GM12878 (cell line): ENCODE measurements around the gene ERMN. TPM values are rescaled to one million over a fixed set of nuclear protein-coding genes. Genes with fewer than 3 reads are reported as not detected.

Source experiments
- ATAC-seq: fragments of 200-7000 bp; cut with Tn5 transposase; 3 replicates; pipeline ENCODE4 v1.9.1; 2020; ENCODE audit warnings: mild to moderate bottlenecking, moderate library complexity
- BruUV-seq: library from RNA; stranded (reverse); fragments of 400-500 nt; replicated peaks from 2 replicates; lab custom pipeline; 2021; lab: Mats Ljungman, UMichigan
- CTCF ChIA-PET: fragments of 300-600 bp; sonication (Branson Sonifier 250); formaldehyde crosslinking; extraction: SDS; loops from one replicate; lab custom pipeline; 2021; ENCODE audit warnings: inconsistent platforms; lab: Yijun Ruan, JAX
- POLR2A ChIA-PET: fragments of 350-600 bp; formaldehyde crosslinking; extraction: SDS; loops from one replicate; lab custom pipeline; 2021; ENCODE audit warnings: inconsistent platforms; lab: Charles Lee
- RAD21 ChIA-PET: fragments of 300-600 bp; sonication (Branson Sonifier 250); formaldehyde crosslinking; loops from one replicate; lab custom pipeline; 2023; ENCODE audit warnings: antibody characterized with exemption; ENCODE audit not compliant: unreplicated experiment; lab: Charles Lee
- SMC1A ChIA-PET: fragments of 300-600 bp; sonication (Branson Sonifier 250); formaldehyde crosslinking; loops from one replicate; lab custom pipeline; 2023; ENCODE audit not compliant: unreplicated experiment, uncharacterized antibody; lab: Charles Lee
- DNase-seq: peaks from one replicate; pipeline ENCODE4 v3.0.0-alpha.2; 2011; ENCODE audit warnings: low read depth, low spot score
- FAIRE-seq: peaks from 3 replicates; lab custom pipeline; 2011; peaks lifted over from hg19 to GRCh38; lab: Jason Lieb, UNC
- H2AFZ ChIP-seq: 2 replicates; pipeline ENCODE4 v1.6.0; 2011; ENCODE audit warnings: low read depth, low read length, control low read depth; ENCODE audit not compliant: control insufficient read depth
- H3K27ac ChIP-seq: 2 replicates; pipeline ENCODE4 v1.5.1; 2011; ENCODE audit warnings: control low read depth; ENCODE audit not compliant: control insufficient read depth, insufficient read depth
- H3K27me3 ChIP-seq, 2 experiments: replicated peaks in 1 of 2; 2 replicates each; pipeline versions ENCODE4 v1.6.0 to v1.6.1; 2011; ENCODE audit warnings: low read length in 1 of 2; ENCODE audit not compliant: control insufficient read depth in 2 of 2, insufficient read depth in 2 of 2
- H3K36me3 ChIP-seq, 2 experiments: 2 replicates each; pipeline ENCODE4 v1.5.1; 2011; ENCODE audit warnings: low read length in 1 of 2; ENCODE audit not compliant: control insufficient read depth in 2 of 2, insufficient read depth in 2 of 2
- H3K4me1 ChIP-seq: 2 replicates; pipeline ENCODE4 v1.6.1; 2011; ENCODE audit warnings: mild to moderate bottlenecking, low read length, moderate library complexity, mixed read lengths; ENCODE audit not compliant: control insufficient read depth, insufficient read depth
- H3K4me2 ChIP-seq: 2 replicates; pipeline ENCODE4 v1.6.0; 2011; ENCODE audit warnings: control low read depth; ENCODE audit not compliant: control insufficient read depth, insufficient read depth
- H3K4me3 ChIP-seq: fragments of 200-600 bp; sonication (generic); 2 replicates; pipeline ENCODE4 v1.5.1; 2016
- H3K79me2 ChIP-seq: 2 replicates; pipeline ENCODE4 v1.6.0; 2011; ENCODE audit warnings: low read length; ENCODE audit not compliant: control insufficient read depth, insufficient read depth
- H3K9ac ChIP-seq: 2 replicates; pipeline ENCODE4 v1.8.0; 2011; ENCODE audit warnings: low read length, control low read depth, mixed read lengths; ENCODE audit not compliant: control insufficient read depth, insufficient read depth
- H3K9me3 ChIP-seq: replicated peaks from 3 replicates; pipeline ENCODE4 v1.5.1; 2011; ENCODE audit warnings: mild to moderate bottlenecking, low read length; ENCODE audit not compliant: control insufficient read depth, insufficient read depth
- H4K20me1 ChIP-seq: 2 replicates; pipeline ENCODE4 v1.6.0; 2011; ENCODE audit not compliant: control insufficient read depth, insufficient read depth
- CTCF ChIP-seq, 3 experiments: IDR thresholded peaks in 2 of 3; conservative IDR thresholded peaks in 1 of 3; 2 replicates each; pipeline ENCODE4 v1.5.1; 2011; ENCODE audit warnings: low read depth in 3 of 3, low read length in 3 of 3, mild to moderate bottlenecking in 3 of 3, control low read depth in 2 of 3, moderate library complexity in 2 of 3, inconsistent platforms in 1 of 3, mixed read lengths in 1 of 3; ENCODE audit not compliant: control insufficient read depth in 2 of 3, insufficient read depth in 1 of 3; ENCODE audit errors: extremely low read depth in 1 of 3
- GABPA ChIP-seq: IDR thresholded peaks from 2 replicates; pipeline ENCODE4 v1.6.1; 2014; ENCODE audit warnings: antibody characterized with exemption, low read depth, mild to moderate bottlenecking, inconsistent platforms
- JUNB ChIP-seq: IDR thresholded peaks from 2 replicates; pipeline ENCODE4 v1.6.1; 2016; ENCODE audit warnings: antibody characterized with exemption, mild to moderate bottlenecking
- NFIC ChIP-seq: IDR thresholded peaks from 2 replicates; pipeline ENCODE4 v1.6.1; 2012; ENCODE audit warnings: low read depth, mild to moderate bottlenecking, inconsistent platforms, low read length, moderate library complexity
- RAD21 ChIP-seq: IDR thresholded peaks from 2 replicates; pipeline ENCODE4 v1.6.1; 2011; ENCODE audit warnings: mild to moderate bottlenecking, low read depth, low read length, moderate library complexity; ENCODE audit not compliant: insufficient read depth
- RUNX3 ChIP-seq: IDR thresholded peaks from 2 replicates; pipeline ENCODE4 v1.6.1; 2012; ENCODE audit warnings: low read length, inconsistent platforms
- SIN3A ChIP-seq: IDR thresholded peaks from 2 replicates; pipeline ENCODE4 v1.6.1; 2012; ENCODE audit warnings: low read depth, low read length, improper control_type of control experiment
- SUPT20H ChIP-seq: IDR thresholded peaks from 2 replicates; pipeline ENCODE4 v1.6.1; 2011; ENCODE audit warnings: low read depth, mild to moderate bottlenecking, low read length, moderate library complexity, borderline replicate concordance; ENCODE audit not compliant: control insufficient read depth
- WGBS: methylation state at CpG from one replicate; pipeline ENCODE4 v1.1.6; 2016; ENCODE audit warnings: low lambda C conversion rate; ENCODE audit not compliant: insufficient replicate concordance, insufficient coverage; ENCODE audit errors: missing lambda C conversion rate; 5-methylcytosine and 5-hydroxymethylcytosine counted together
- in situ Hi-C: fragments of 300-500 bp; cut with MboI; formaldehyde crosslinking; loops from 9 replicates; pipeline ENCODE4 v1.14.3; 2018; ENCODE audit warnings: mixed read lengths
- intact Hi-C: fragments of 100-400 bp; cut with micrococcal nuclease; formaldehyde crosslinking; loops from one replicate; pipeline ENCODE4 v1.14.2; 2022; ENCODE audit not compliant: unreplicated experiment
- polyA plus RNA-seq, 11 experiments: library from polyadenylated mRNA; depleted of rRNA in 4 of 11; unstranded in 6 of 11; stranded (reverse) in 5 of 11; fragments of >200 nt; fragmentation: Nextera tagmentation in 4 of 11; fragmentation: Illumina TruSeq in 1 of 11; extraction: Ambion mirVana in 4 of 11; extraction: Trizol in 1 of 11; gene quantifications; 1 replicate in 1 of 11; 2 replicates in 10 of 11; pipeline versions ENCODE4 v1.2.1 to v1.2.3, GENCODE V29; 2011 to 2016; ENCODE audit warnings: inconsistent platforms in 2 of 11, missing spikeins in 2 of 11, low read depth in 1 of 11
- total RNA-seq, 4 experiments: library from RNA; depleted of rRNA in 3 of 4; stranded (reverse); fragments of >200 nt in 3 of 4; fragmentation: Illumina TruSeq in 1 of 4; extraction: Trizol in 1 of 4; gene quantifications; 2 replicates each; pipeline versions ENCODE4 v1.2.1 to v1.2.3, GENCODE V29; 2013 to 2021

ERMN gene
- total and polyA plus RNA-seq, 10 of the 15 experiments (the other 5 are each of a cell fraction or from before 2014, with no cell fraction given) = 0.26 to 5.3 (median 1.5) TPM

DNA sequence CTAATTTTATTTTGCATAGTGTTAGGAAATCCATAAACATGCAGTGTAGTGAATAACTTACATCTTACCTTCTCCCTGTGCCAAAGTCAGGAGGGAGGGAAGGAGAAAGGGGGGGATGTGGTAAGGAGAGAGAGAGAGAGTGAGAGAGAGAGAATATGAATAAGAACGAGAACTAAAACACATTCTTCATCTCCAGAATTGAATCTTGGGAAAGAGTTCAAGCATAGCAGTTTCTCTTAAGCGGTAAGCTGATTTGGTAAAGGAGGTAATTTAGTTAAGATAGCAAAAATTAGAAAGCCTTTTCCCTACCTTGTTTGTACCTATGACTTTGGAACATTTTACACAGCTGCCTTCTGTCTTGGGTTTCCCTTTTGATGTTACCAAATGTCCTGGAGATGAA, 15.7 kb downstream of the ERMN start:
- ChIA-PET SMC1A (interaction anchor here (0.9 to 2.2 kb wide), 9 partner anchors 7 to 181 kb away, joined by 3 to 10 read pairs (median 4); partner anchors contain the start of gene ERMN), RAD21 (interaction anchor here (1.5 to 1.7 kb wide), 2 partner anchors 18 to 182 kb away, joined by 3 to 5 read pairs; no protein-coding TSS in a partner anchor)
- Histone ChIP-seq H3K4me3 (no peak overlapping the region), H3K36me3 (no peaks in the 10 kb centered on the region)
- no peak for FAIRE-seq
- TF ChIP-seq NFIC (peak; percentile 37; the same call in 1 of the 2 replicates), SUPT20H (no peak), JUNB (0 out of 2 replicates have a peak, but pooled peaks have one; percentile 20), SIN3A (no peak), RUNX3 (peak; percentile 48; the same call in 1 of the 2 replicates)
- TF ChIP-seq, all 136 proteins: peak for 3
- H3K9ac ChIP-seq = no peak overlapping the region
- H3K4me2 ChIP-seq = no peak overlapping the region
- no peak overlapping the region for H2AFZ ChIP-seq
- intact Hi-C loops (loop anchor here (10.0 kb wide), 1 partner anchor 565 kb away; the partner anchor contains the start of gene ACVR1), in situ Hi-C loops (loop anchor here (10.0 kb wide), 1 partner anchor 445 kb away; no protein-coding TSS in a partner anchor)
- ChIA-PET CTCF (interaction anchor here (1.4 to 12.1 kb wide), 6 partner anchors 8 to 183 kb away, joined by 3 to 226 read pairs (median 13); partner anchors contain the start of gene ERMN), POLR2A (no interaction called here)
- no peaks in the 10 kb centered on the region for H4K20me1 ChIP-seq
- DNase-seq (no peak), ATAC-seq (no peak)
- no peaks in the 10 kb centered on the region for H3K27me3 ChIP-seq
- whole genome bisulfite sequencing = 6% methylated on average over 2 of the region's 2 CpGs
- H3K4me1 ChIP-seq = no peaks in the 10 kb centered on the region
- no peaks in the 10 kb centered on the region for H3K79me2 ChIP-seq
- no peak overlapping the region for H3K27ac ChIP-seq
- H3K9me3 ChIP-seq = no peaks in the 10 kb centered on the region
- no TSS peak for BruUV-seq

DNA sequence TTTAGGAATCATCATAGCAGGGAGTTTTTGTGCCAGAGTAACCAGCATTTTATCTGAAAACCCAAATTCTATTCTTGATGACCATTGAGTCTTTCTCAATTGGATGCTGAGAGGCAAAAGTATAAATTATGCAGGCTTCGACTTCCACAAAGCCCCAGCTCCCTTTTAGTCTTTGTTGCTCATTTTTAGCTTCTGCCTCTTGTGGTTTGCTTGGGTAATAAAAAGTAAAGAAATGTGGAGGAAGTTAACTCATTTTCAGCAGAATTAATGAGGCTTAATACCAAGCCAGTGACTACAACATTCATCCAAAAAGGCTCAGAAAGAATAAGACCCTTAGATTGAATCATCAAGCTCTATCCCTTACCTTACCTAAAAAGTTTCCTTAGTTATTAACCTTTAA, 18.6 kb downstream of the ERMN start:
- Histone ChIP-seq H3K9ac (no peak overlapping the region), H3K9me3 (no peaks in the 10 kb centered on the region), H3K27me3 (no peaks in the 10 kb centered on the region), H3K36me3 (no peaks in the 10 kb centered on the region), H3K79me2 (no peaks in the 10 kb centered on the region), H3K4me3 (no peak overlapping the region), H3K27ac (no peak overlapping the region), H3K4me1 (no peaks in the 10 kb centered on the region), H3K4me2 (no peak overlapping the region), H2AFZ (no peak overlapping the region), H4K20me1 (no peaks in the 10 kb centered on the region)
- WGBS = 44% methylated on average over 1 of the region's 1 CpG
- BruUV-seq = no TSS peak
- intact Hi-C loops = loop anchor here (2.0 to 10.0 kb wide), 2 partner anchors 186 to 568 kb away; partner anchors contain the start of gene ACVR1
- ChIA-PET CTCF (interaction anchor here (0.6 to 12.1 kb wide), 16 partner anchors 9 to 718 kb away, joined by 3 to 226 read pairs (median 4); partner anchors contain the start of gene ERMN), SMC1A (interaction anchor here (0.7 to 8.7 kb wide), 18 partner anchors 9 to 701 kb away, joined by 3 to 155 read pairs (median 4); partner anchors contain the start of genes CYTIP and ERMN), POLR2A (no interaction called here), RAD21 (interaction anchor here (0.5 to 7.8 kb wide), 10 partner anchors 12 to 1515 kb away, joined by 3 to 126 read pairs (median 3); partner anchors contain the start of gene ERMN)
- FAIRE-seq (no peak), ATAC-seq (peak; percentile 69), DNase-seq (no peak)
- in situ Hi-C loops = loop anchor here (10.0 kb wide), 1 partner anchor 448 kb away; no protein-coding TSS in a partner anchor
- peak; percentile 52; the same call in 1 of the 2 replicates for TF ChIP-seq RUNX3
- TF ChIP-seq CTCF (IDR thresholded peaks at IDR 0.05 in 2 of 3, conservative IDR thresholded peaks at IDR 0.05 in 1 of 3; ENCODE audit: control insufficient read depth in 2 of 3, extremely low read depth in 1 of 3, insufficient read depth in 1 of 3, low read depth in 3 of 3, low read length in 3 of 3) = peak in 1 of 3 experiments; percentile 32; a peak in 2 of 6 replicates
- no peak for TF ChIP-seq GABPA
- TF ChIP-seq RAD21 = peak; percentile 21; the same call in 1 of the 2 replicates
